GM12892 (cell line): ENCODE data around the gene NDUFB5.

Experiments
- POLR2A ChIP-seq: IDR thresholded peaks from 2 replicates; pipeline ENCODE4 v1.6.1; 2011; ENCODE audit warnings: low read depth, low read length, control low read depth
- TAF1 ChIP-seq: IDR thresholded peaks from 2 replicates; pipeline ENCODE4 v1.6.1; 2011; ENCODE audit warnings: low read depth, mild to moderate bottlenecking, control low read depth, low read length, borderline replicate concordance

GRCh38 chr3:179610066-179610465, 5.5 kb downstream of the NDUFB5 start:
- TF ChIP-seq TAF1: no peak
- TF ChIP-seq POLR2A: no peak
